Measurements from ENCODE around the gene MCOLN2.

GRCh38 chr1:84896279-84896678 is 100.6 kb downstream of the MCOLN2 start:
- TF ChIP-seq SIN3A (conservative IDR thresholded peaks at IDR 0.05 in 1 of 2, IDR thresholded peaks at IDR 0.05 in 1 of 2; ENCODE audit: low read depth in 1 of 2, low read length in 2 of 2): no peak
- TF ChIP-seq ZNF274 (IDR thresholded peaks at IDR 0.05; ENCODE audit: borderline replicate concordance, extremely low read depth, low read length): no peak
- no peak for TF ChIP-seq RNF2 (IDR thresholded peaks at IDR 0.05; ENCODE audit: borderline replicate concordance, low read depth, low read length, missing control alignments, poor library complexity, severe bottlenecking)
- TF ChIP-seq TAF1 (IDR thresholded peaks at IDR 0.05; ENCODE audit: low read depth, low read length): no peak
- no peak for TF ChIP-seq POLR2A (IDR thresholded peaks at IDR 0.05; ENCODE audit: control extremely low read depth in 1 of 2, low read depth in 2 of 2, low read length in 2 of 2)
- TF ChIP-seq, protein P1, sequence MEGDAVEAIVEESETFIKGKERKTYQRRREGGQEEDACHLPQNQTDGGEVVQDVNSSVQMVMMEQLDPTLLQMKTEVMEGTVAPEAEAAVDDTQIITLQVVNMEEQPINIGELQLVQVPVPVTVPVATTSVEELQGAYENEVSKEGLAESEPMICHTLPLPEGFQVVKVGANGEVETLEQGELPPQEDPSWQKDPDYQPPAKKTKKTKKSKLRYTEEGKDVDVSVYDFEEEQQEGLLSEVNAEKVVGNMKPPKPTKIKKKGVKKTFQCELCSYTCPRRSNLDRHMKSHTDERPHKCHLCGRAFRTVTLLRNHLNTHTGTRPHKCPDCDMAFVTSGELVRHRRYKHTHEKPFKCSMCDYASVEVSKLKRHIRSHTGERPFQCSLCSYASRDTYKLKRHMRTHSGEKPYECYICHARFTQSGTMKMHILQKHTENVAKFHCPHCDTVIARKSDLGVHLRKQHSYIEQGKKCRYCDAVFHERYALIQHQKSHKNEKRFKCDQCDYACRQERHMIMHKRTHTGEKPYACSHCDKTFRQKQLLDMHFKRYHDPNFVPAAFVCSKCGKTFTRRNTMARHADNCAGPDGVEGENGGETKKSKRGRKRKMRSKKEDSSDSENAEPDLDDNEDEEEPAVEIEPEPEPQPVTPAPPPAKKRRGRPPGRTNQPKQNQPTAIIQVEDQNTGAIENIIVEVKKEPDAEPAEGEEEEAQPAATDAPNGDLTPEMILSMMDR (IDR thresholded peaks at IDR 0.05; ENCODE audit: control extremely low read depth in 1 of 3, insufficient read depth in 1 of 3, low read depth in 1 of 3, low read length in 3 of 3): no peak
- no peak for TF ChIP-seq TEAD4 (IDR thresholded peaks at IDR 0.05; ENCODE audit: low read depth, low read length)
- no peak for TF ChIP-seq YY1 (IDR thresholded peaks at IDR 0.05; ENCODE audit: low read depth, low read length)
- TF ChIP-seq RAD21 (IDR thresholded peaks at IDR 0.05 in 1 of 2, conservative IDR thresholded peaks at IDR 0.05 in 1 of 2; ENCODE audit: low read depth in 2 of 2, low read length in 2 of 2): no peak
- TF ChIP-seq EZH2 (IDR thresholded peaks at IDR 0.05; ENCODE audit: low read depth, low read length, severe bottlenecking): no peak
- TF ChIP-seq POLR2AphosphoS5 (IDR thresholded peaks at IDR 0.05; ENCODE audit: low read depth, low read length): no peak
- TF ChIP-seq SP1 (IDR thresholded peaks at IDR 0.05; ENCODE audit: low read depth, low read length): no peak

Measured in H1 (cell line).